ENCODE results near the gene SND1. TPM values are rescaled to one million over a fixed set of nuclear protein-coding genes. Genes with fewer than 3 reads are reported as not detected.
A peak's percentile ranks its signal among the peaks of the same experiment; 100 is the strongest.
"Not testable (repeated sequence)": the region's sequence is repeated elsewhere in the genome, so short reads cannot be mapped to it uniquely, and the experiment has no call there.

Gene SND1
- total and polyA plus RNA-seq, 2 donors from 2014 or later = 83.0 to 154 TPM

GRCh38 chr7:128104108-128104742 lies 452.2 kb downstream of the SND1 start:
- DNase-seq (peak in 3 of 5 donors; percentile 26 to 49 (median 31)), FAIRE-seq (no peak)
- H3K9ac ChIP-seq (ENCODE audit: low read length in 3 of 3) = no peak overlapping the region
- intact Hi-C loops (cut with DNase I) = no loop called here
- TF ChIP-seq, protein P1, sequence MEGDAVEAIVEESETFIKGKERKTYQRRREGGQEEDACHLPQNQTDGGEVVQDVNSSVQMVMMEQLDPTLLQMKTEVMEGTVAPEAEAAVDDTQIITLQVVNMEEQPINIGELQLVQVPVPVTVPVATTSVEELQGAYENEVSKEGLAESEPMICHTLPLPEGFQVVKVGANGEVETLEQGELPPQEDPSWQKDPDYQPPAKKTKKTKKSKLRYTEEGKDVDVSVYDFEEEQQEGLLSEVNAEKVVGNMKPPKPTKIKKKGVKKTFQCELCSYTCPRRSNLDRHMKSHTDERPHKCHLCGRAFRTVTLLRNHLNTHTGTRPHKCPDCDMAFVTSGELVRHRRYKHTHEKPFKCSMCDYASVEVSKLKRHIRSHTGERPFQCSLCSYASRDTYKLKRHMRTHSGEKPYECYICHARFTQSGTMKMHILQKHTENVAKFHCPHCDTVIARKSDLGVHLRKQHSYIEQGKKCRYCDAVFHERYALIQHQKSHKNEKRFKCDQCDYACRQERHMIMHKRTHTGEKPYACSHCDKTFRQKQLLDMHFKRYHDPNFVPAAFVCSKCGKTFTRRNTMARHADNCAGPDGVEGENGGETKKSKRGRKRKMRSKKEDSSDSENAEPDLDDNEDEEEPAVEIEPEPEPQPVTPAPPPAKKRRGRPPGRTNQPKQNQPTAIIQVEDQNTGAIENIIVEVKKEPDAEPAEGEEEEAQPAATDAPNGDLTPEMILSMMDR (IDR thresholded peaks at IDR 0.05; ENCODE audit: borderline replicate concordance, extremely low read depth, insufficient read depth) = no peak
- H3K9me3 ChIP-seq (ENCODE audit: control insufficient read depth in 2 of 3, insufficient read depth in 1 of 3, low read length in 3 of 3) = no peaks in the 10 kb centered on the region
- H3K36me3 ChIP-seq (ENCODE audit: control insufficient read depth in 2 of 3, insufficient read depth in 3 of 3, low read length in 3 of 3) = no peaks in the 10 kb centered on the region
- peaks cover 8% of the 10 kb centered on the region for H3K27me3 ChIP-seq (ENCODE audit: control insufficient read depth, insufficient read depth, low read length)
- H3K4me3 ChIP-seq (ENCODE audit: low read length in 3 of 3) = peak overlapping the region in 1 of 3 donors; percentile 29
- no peak overlapping the region for H3K27ac ChIP-seq (ENCODE audit: low read depth in 2 of 2, low read length in 2 of 2)
- peaks cover 0 to 3% (median 0%) of the 10 kb centered on the region in 3 donors for H3K4me1 ChIP-seq (ENCODE audit: control insufficient read depth in 2 of 3, insufficient read depth in 2 of 3, low read depth in 1 of 3, low read length in 3 of 3)

DNA sequence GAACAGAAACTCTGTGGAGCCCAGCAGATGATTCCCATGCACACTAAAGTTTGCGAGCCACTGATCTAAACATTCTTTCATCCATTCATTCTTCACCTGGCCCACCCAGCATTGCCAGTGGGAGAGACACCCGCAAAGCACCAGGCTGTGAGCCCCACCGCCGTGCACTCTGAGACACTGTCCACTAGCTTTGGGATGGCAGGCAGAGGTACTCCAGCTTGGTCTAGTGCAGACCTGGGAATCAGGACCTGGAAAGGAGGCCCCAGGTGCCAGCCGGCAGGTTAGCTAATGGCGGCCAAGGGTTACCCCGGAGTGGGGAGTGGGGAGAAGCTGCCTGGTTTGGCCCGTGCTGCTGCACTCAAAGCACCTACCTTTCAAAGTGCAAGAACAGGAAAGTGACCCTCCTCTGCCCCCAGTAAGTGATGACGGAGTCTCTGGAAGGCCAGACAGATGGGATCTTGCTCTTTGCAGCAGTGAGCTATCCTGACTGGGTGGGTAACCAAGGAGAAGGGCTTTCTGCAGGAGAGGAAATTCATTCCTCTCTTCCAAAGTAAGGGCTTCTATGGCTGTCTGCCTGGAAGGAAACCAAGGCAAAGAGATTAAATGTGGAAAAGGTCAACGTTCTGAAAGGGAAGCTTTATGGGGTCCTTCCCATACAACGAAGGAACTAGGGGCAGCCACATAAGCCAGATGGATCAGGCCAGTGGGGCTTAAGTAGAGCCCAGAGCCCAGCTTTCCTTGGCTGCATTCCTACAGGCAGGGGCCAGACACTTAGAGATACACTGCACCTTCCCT lies 453.4 kb downstream of the SND1 start:
- Histone ChIP-seq H3K9me3 (ENCODE audit: control insufficient read depth in 2 of 3, insufficient read depth in 1 of 3, low read length in 3 of 3) (no peaks in the 10 kb centered on the region), H3K9ac (ENCODE audit: low read length in 3 of 3) (no peak overlapping the region), H3K27ac (ENCODE audit: low read depth in 2 of 2, low read length in 2 of 2) (no peak overlapping the region), H3K36me3 (ENCODE audit: control insufficient read depth in 2 of 3, insufficient read depth in 3 of 3, low read length in 3 of 3) (no peaks in the 10 kb centered on the region), H3K27me3 (ENCODE audit: control insufficient read depth, insufficient read depth, low read length) (peaks cover 8% of the 10 kb centered on the region), H3K4me3 (ENCODE audit: low read length in 3 of 3) (no peak overlapping the region), H3K4me1 (ENCODE audit: control insufficient read depth in 2 of 3, insufficient read depth in 2 of 3, low read depth in 1 of 3, low read length in 3 of 3) (peaks cover 0 to 3% (median 0%) of the 10 kb centered on the region in 3 donors)
- DNase-seq = no peak
- no peak for FAIRE-seq
- intact Hi-C loops (cut with DNase I) = no loop called here
- TF ChIP-seq, protein P1 (IDR thresholded peaks at IDR 0.05; ENCODE audit: borderline replicate concordance, extremely low read depth, insufficient read depth) = no peak

GRCh38 chr7:128106821-128107220 lies 454.8 kb downstream of the SND1 start:
- H3K27me3 ChIP-seq (ENCODE audit: control insufficient read depth, insufficient read depth, low read length) = peaks cover 8% of the 10 kb centered on the region
- H3K9ac ChIP-seq (ENCODE audit: low read length in 3 of 3) = no peak overlapping the region
- TF ChIP-seq, protein P1 (IDR thresholded peaks at IDR 0.05; ENCODE audit: borderline replicate concordance, extremely low read depth, insufficient read depth) = no peak
- no peak for DNase-seq
- H3K4me1 ChIP-seq (ENCODE audit: control insufficient read depth in 2 of 3, insufficient read depth in 2 of 3, low read depth in 1 of 3, low read length in 3 of 3) = peaks cover 0 to 3% (median 0%) of the 10 kb centered on the region in 3 donors
- no peaks in the 10 kb centered on the region for H3K9me3 ChIP-seq (ENCODE audit: control insufficient read depth in 2 of 3, insufficient read depth in 1 of 3, low read length in 3 of 3)
- intact Hi-C loops (cut with DNase I) = no loop called here
- H3K36me3 ChIP-seq (ENCODE audit: control insufficient read depth in 2 of 3, insufficient read depth in 3 of 3, low read length in 3 of 3) = no peaks in the 10 kb centered on the region
- no peak for FAIRE-seq
- H3K27ac ChIP-seq (ENCODE audit: low read depth in 2 of 2, low read length in 2 of 2) = no peak overlapping the region
- no peak overlapping the region for H3K4me3 ChIP-seq (ENCODE audit: low read length in 3 of 3)

GRCh38 chr7:128107516-128107915 lies 455.5 kb downstream of the SND1 start:
- H3K36me3 ChIP-seq (ENCODE audit: control insufficient read depth in 2 of 3, insufficient read depth in 3 of 3, low read length in 3 of 3); H3K4me1 ChIP-seq (ENCODE audit: control insufficient read depth in 2 of 3, insufficient read depth in 2 of 3, low read depth in 1 of 3, low read length in 3 of 3); FAIRE-seq; H3K9me3 ChIP-seq (ENCODE audit: control insufficient read depth in 2 of 3, insufficient read depth in 1 of 3, low read length in 3 of 3); H3K27me3 ChIP-seq (ENCODE audit: control insufficient read depth, insufficient read depth, low read length); DNase-seq; H3K27ac ChIP-seq (ENCODE audit: low read depth in 2 of 2, low read length in 2 of 2); H3K9ac ChIP-seq (ENCODE audit: low read length in 3 of 3); H3K4me3 ChIP-seq (ENCODE audit: low read length in 3 of 3); intact Hi-C loops (cut with DNase I): not testable (repeated sequence)

Measured in kidney (tissue), 14 donors.